Measurements from ENCODE around the gene STK11.

DNA sequence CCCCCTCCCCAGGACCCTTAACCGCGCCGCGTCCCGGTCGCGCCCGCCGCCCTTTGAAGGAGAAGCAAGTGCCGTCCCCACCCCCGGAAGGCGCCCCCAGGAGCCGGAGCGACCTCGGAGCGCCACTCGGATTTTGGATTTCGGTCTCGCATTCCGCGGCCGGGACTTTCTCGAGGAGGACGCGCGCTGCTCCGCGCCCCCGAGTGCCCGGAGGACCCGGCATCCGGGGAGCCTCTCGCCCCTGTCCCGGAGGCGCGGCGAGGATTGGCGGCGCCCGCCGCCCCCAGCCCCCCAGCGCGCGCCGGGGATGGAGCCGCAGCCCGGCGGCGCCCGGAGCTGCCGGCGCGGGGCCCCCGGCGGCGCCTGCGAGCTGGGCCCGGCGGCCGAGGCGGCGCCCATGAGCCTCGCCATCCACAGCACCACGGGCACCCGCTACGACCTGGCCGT is 44.4 kb downstream of the STK11 start:
- TF ChIP-seq, protein P1, sequence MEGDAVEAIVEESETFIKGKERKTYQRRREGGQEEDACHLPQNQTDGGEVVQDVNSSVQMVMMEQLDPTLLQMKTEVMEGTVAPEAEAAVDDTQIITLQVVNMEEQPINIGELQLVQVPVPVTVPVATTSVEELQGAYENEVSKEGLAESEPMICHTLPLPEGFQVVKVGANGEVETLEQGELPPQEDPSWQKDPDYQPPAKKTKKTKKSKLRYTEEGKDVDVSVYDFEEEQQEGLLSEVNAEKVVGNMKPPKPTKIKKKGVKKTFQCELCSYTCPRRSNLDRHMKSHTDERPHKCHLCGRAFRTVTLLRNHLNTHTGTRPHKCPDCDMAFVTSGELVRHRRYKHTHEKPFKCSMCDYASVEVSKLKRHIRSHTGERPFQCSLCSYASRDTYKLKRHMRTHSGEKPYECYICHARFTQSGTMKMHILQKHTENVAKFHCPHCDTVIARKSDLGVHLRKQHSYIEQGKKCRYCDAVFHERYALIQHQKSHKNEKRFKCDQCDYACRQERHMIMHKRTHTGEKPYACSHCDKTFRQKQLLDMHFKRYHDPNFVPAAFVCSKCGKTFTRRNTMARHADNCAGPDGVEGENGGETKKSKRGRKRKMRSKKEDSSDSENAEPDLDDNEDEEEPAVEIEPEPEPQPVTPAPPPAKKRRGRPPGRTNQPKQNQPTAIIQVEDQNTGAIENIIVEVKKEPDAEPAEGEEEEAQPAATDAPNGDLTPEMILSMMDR (conservative IDR thresholded peaks at IDR 0.05; ENCODE audit: low read depth in 2 of 2) = no peak
- TF ChIP-seq EZH2phosphoT487 (IDR thresholded peaks at IDR 0.05; ENCODE audit: unreplicated experiment) = no peak

Measured in GM23338 (cell line).